AG20443 (cell line): ENCODE data around the gene MYO7A.

Experiments used
- DNase-seq: peaks from one replicate; pipeline ENCODE4 v3.0.0; 2012; ENCODE audit warnings: low spot score, mixed read lengths

Gene MYO7A

GRCh38 chr11:77184136-77184860 lies 56.3 kb downstream of the MYO7A start:
- DNase-seq, result no peak

- DNase-seq, result no peak
Measured at GRCh38 chr11:77186302-77186701, 58.3 kb downstream of the MYO7A start.

DNA sequence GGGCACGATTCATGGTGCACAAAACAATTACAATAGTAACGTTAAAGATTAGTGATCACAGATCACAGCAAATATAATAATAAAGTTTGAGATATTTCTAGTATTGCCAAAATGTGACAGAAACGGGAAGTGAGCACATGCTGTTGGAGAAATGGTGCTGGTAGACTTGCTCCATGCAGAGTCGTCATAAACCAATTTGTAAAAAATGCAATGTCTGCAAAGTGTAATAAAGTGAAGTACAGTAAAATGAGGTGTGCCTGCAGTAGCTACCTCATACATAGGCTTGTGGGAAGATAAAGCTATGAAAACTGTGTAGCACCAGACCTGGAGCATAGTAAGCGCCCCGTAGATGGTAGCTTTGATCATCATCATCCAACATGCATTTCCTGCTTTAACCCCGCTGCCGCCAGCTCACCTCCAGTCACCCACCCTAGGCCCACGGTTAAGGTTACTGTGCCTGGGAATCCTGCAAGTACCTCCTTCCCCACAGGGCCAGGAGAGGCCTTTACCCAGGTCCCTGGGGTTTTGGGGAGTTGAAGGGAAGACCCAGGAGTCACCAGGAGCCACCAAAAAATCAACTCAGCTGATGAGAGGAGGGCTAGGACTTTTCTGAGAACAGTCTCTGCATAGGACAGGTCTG lies 59.2 kb downstream of the MYO7A start:
- no peak for DNase-seq

DNA sequence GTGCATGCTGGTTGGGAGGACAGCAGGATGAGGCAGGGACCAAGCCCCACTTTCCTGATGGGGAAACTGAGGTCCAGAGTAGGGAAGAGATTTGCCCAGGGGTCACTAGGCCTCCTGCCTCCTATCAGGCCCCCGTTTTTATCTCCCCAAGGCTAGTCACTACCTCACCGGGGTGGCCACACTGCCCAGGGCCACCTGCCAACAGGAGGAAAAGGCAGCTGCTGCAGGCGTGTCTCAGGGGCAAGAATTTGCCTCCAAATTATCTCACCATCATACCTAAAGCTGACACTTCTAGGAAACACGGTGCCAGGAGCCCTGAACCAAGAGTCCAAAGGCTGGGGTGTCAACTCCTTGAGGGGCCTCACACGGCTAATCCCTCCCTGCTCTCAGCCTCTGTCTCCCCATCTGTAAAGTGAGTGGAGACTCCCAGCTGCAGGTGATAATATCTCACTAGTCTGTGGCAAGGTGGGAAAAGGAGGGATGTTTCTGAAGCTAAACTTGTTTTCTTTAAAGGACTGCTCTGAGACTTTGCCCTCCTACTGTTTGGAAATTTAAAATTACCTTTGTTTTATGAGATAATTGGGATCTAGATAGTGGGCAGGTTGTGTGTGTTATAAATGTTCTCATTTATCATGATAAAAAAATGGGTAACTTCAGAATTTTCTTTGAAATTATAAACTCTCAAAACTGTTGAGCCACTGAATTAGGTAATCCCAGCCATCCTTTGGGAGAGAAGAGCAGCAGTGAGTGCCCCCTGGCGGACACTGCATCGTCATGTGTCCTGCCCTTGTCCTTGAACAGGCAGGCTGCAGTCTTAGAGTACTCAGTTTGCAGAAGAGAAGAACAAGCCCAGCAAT lies 60.0 kb downstream of the MYO7A start:
- DNase-seq, result peak; percentile 93

- no peak for DNase-seq
Measured at GRCh38 chr11:77188633-77189491, 60.8 kb downstream of the MYO7A start.

GRCh38 chr11:77189588-77190210 lies 61.7 kb downstream of the MYO7A start:
- no peak for DNase-seq

DNA sequence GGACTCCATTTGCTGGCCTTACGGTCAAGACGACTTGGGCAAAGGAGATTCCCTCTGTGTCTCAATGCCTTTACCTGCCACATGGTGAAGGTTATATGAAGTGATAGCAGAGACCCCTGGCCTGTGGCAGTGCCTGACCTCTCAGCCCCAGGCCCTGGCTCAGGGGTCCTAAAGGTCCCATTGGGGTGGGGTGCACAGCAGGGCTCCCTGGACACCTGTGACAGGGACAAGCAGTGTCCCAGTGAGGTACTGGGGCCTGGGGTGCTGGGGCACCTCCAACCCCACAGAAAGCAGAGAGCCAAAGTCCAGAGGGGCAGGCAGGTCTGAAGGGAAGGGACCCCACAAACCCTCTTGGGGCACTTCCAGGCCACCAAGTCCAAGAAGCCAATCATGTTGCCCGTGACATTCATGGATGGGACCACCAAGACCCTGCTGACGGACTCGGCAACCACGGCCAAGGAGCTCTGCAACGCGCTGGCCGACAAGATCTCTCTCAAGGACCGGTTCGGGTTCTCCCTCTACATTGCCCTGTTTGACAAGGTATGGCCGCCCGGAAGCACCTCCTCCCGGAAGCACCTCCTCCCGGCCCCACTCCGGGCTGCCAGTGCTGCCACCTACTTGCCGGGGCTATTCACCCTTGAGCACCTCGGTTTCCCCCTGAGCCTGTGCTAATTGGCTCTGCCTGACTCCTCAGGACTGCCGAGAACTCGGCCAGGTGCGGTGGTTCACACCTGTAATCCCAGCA lies 62.5 kb downstream of the MYO7A start:
- no peak for DNase-seq

DNA sequence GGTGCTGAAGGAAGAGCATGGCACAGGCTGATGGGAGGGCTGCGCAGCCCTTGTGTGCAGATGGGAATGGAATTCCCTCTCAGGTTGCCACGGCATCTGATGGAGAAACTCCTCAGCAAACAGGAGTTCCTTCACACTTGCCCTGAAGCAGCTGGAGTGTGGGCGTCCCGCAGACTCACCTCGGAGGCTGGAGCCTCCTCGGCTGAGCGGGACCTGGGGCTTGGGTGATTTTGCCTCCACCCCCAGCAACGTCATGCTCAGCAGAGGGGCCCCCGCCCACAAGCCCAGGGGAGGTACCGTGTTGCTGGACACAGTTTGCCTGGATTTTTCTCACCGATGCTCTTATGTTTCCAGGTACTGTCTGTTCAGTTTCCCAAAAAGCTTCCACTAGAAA lies 63.4 kb downstream of the MYO7A start:
- DNase-seq, result no peak

GRCh38 chr11:77191823-77192495 lies 63.9 kb downstream of the MYO7A start:
- DNase-seq, result peak; percentile 35

DNA sequence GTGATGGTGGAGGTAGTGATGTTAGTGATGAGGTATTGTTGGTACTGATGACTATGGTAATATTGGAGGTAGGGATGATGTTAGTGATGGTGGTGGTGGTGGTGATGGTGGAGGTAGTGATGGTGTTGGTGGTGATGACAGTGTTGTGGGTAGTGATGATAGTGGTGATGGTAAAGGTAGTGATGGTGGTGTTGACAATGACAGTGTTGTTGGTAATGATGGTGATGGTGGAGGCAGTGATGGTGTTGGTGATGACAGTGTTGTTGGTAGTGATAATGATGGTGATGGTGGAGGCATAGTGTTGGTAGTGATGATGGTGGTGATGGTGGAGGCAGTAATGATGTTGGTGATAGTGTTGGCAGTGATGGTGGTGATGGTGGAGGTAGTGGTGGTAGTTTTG lies 65.1 kb downstream of the MYO7A start:
- DNase-seq, result no peak

GRCh38 chr11:77193911-77194830 lies 66.1 kb downstream of the MYO7A start:
- DNase-seq, result no peak

GRCh38 chr11:77195071-77195755 lies 67.2 kb downstream of the MYO7A start:
- no peak for DNase-seq

DNA sequence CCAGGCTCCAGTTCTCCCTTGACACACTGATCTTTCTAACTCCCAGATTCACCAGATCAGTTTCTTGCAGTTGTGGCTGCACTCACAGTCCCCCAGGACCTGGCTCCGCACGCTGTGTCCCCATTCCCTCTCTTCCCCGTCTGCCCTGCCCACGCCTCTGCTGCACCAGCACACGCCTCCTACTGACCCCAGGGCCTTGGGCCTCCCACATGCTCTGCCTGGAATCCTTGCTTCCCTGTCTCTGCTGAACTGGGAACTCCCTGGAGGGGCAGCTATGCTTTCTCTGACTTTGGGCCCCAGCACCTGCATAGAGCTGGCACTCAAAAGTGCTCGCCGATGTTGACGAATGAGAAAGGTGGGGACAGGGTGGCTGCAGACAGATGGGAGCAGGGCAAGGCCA lies 68.9 kb downstream of the MYO7A start:
- DNase-seq, result no peak

- DNase-seq, result no peak
Measured at GRCh38 chr11:77197626-77198320, 69.7 kb downstream of the MYO7A start.

DNA sequence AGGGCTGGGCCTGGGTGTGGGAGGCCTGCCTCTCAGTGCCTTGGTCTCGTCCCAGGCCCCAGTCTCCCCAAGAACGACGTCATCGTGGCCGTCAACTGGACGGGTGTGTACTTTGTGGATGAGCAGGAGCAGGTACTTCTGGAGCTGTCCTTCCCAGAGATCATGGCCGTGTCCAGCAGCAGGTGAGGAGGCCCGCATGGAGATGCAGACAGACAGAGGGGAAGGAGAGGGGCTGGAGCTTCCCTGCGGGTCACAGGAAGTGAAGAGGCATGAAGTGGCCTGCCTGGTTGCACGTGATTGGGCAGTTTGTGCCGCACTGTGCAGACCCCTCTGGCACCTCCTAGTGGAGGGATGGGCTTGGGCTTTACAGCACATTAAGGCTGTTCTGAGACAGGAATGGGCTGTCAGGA lies 70.4 kb downstream of the MYO7A start:
- DNase-seq, result no peak

GRCh38 chr11:77199137-77199745 lies 71.2 kb downstream of the MYO7A start:
- no peak for DNase-seq
